ENCODE data around the gene ALLC. TPM values are rescaled to one million over a fixed set of nuclear protein-coding genes. Genes with fewer than 3 reads are reported as not detected.

The ALLC gene
- total RNA-seq, 1 donor = under 0.01 TPM

DNA sequence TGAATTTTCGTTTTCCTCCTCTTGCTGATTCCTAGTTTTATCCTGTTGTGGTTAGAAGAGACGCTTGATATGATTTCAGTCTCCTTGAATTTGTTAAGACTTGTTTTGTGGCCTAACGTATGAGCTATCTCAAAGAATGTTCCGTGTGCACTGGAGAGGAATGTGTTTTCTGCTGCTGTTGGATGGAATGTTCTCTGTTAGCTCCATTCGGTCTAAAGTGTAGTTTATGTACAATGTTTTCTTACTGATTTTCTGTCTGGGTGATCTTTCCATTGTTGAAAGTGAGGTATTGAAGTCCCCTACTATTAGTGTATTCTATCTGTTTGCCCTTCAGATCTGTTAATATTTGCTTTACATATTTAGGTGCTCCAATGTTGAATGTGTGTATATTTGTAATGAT is 37.2 kb upstream of the ALLC start:
- TF ChIP-seq, protein P1, sequence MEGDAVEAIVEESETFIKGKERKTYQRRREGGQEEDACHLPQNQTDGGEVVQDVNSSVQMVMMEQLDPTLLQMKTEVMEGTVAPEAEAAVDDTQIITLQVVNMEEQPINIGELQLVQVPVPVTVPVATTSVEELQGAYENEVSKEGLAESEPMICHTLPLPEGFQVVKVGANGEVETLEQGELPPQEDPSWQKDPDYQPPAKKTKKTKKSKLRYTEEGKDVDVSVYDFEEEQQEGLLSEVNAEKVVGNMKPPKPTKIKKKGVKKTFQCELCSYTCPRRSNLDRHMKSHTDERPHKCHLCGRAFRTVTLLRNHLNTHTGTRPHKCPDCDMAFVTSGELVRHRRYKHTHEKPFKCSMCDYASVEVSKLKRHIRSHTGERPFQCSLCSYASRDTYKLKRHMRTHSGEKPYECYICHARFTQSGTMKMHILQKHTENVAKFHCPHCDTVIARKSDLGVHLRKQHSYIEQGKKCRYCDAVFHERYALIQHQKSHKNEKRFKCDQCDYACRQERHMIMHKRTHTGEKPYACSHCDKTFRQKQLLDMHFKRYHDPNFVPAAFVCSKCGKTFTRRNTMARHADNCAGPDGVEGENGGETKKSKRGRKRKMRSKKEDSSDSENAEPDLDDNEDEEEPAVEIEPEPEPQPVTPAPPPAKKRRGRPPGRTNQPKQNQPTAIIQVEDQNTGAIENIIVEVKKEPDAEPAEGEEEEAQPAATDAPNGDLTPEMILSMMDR (IDR thresholded peaks at IDR 0.05; ENCODE audit: insufficient read depth, low read depth, low read length) = no peak
- DNase-seq (ENCODE audit: low read depth) = peak; percentile 68
- H3K4me3 ChIP-seq (ENCODE audit: low read depth, low read length) = no peak overlapping the region

DNA sequence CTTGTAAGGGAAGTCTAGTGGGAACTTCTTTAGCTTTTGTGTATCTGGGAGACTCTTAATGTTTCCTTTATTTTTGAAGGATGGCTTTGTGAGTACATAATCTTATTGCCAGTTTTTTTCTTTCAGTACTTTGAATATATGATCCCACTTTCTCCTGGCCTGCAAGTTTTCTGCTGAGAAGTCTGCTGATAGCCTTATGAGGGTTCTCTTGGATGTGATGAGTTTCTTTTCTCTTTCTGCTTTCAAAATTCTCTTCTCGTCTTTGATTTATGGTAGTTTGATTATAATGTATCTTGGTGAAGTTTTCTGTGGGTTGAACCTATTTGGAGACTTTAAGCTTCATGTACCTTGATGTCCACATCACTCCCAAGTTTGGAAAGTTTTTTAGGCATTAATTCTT is 35.0 kb upstream of the ALLC start:
- no peak overlapping the region for H3K4me3 ChIP-seq (ENCODE audit: low read depth, low read length)
- TF ChIP-seq, protein P1 (IDR thresholded peaks at IDR 0.05; ENCODE audit: insufficient read depth, low read depth, low read length) = no peak
- DNase-seq (ENCODE audit: low read depth) = no peak

DNA sequence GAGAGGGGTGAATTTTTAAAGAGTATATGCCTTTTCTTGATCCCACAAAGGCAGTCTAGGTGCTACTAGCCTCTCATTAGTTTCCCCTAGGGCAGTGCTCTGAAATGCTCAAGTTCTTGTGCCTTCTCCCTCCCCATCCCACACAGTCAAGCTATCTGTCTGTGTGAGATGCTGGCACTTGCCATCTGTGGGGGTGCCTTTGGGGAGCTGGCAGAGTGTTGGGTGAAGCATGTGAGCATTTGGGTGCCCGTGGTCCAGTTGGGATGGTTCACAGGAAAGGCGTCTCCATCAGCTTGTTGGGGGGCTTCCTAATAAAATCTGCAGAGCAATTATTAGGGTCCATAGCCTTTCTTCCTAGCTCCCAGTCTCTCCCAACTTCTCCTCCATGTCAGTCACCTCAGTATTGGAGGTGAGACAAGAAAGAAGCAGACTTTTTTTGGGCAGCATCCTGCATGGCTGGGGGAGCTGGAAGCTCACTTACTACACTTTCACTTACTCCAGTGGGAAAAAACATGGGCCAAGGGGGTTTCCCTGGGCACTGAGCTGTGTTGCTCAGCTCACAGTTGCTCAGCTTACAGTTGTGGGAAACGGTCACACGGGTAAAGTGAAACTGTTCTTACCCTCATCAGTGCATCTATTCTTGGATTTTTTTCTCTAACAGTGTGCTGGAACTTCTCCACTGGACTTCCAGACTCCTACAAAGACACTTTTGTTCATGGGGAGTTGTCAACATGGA is 33.8 kb upstream of the ALLC start:
- DNase-seq (ENCODE audit: low read depth) = peak; percentile 30
- TF ChIP-seq, protein P1 (IDR thresholded peaks at IDR 0.05; ENCODE audit: insufficient read depth, low read depth, low read length) = no peak
- no peak overlapping the region for H3K4me3 ChIP-seq (ENCODE audit: low read depth, low read length)

DNA sequence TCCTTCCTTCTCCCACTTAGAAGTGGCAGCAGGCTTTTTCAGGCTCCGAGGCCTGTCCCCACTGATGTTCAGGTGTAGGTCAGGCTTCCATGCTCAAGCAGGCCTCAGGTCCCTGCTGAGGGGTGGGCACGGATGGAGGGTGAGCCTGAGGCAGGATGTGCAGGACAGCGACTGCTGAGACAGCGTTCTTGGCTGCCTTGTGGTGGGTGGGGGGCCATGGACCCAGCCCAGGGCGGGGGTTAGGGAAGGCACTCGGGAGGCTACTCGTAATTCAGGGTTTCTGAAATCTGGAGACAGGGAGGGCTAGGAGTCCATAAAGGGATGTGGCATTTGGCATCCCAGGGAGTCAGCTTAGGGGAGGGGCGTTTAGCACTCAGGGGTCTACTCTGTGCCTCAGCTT is 32.8 kb upstream of the ALLC start:
- no peak overlapping the region for H3K4me3 ChIP-seq (ENCODE audit: low read depth, low read length)
- no peak for DNase-seq (ENCODE audit: low read depth)
- TF ChIP-seq, protein P1 (IDR thresholded peaks at IDR 0.05; ENCODE audit: insufficient read depth, low read depth, low read length) = no peak

DNA sequence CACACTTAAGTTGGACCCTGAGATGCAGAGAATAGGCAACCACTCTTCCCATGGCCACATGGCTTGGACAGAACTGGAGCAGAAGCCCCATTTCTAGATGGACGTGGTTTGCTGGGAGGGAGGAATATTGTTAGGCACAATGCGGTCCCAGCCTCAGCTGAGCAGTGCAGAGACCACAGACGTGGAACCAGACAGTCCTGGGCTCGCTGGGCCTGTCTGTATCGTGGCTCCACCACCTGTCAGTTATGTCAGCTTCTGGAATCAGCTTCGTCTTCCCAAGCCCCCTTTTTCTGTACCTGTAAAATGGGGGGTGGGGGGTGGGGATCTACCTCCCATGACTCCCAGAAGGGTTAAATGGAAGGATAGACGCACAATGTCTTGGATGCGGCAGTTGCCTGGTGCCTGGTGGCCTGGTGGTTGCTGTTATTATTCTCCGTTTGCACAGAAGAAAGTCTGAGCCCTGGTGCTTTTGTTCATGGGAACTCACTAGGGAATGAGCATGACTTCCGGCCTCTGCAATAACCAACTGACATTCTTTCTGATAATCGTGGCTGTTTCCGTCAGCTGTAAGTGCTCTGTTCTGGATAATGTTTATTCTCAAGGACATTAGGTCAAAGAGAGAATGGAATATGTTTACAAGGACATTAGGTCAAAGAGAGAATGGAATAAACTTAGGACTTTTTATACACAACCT is 31.7 kb upstream of the ALLC start:
- peak; percentile 93 for DNase-seq (ENCODE audit: low read depth)
- TF ChIP-seq, protein P1 (IDR thresholded peaks at IDR 0.05; ENCODE audit: insufficient read depth, low read depth, low read length) = no peak
- H3K4me3 ChIP-seq (ENCODE audit: low read depth, low read length) = no peak overlapping the region

DNA sequence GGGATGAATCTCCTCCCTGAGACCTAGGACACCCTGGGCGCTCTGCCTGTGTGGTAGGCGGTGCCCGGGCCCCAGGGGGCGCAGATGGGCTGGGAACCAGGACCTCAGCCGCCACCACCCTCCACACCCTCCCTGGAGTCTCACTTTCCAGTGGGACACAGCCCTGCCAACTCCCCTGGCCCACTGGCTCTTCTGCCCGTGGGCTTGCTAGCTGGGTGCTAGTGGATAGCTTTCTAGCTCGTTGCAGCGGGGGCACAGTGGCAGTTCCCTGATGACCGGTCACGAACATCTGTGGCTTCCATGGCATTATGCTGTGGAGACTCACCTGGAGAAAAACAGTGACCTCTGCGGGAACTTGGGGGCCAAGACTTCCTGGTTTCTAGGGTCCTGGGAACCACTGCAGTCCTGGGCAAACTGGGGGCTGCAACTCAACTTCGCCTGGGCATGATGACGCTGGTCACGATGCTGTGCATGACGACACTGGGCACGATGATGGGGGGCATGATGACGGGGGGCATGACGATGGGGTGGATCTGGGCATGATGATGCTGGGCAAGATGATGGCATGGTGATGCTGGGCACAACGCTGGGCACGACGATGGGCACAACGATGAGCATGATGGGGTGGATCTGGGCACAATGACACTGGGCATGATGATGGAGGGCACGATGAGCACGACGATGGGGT is 31.0 kb upstream of the ALLC start:
- TF ChIP-seq, protein P1 (IDR thresholded peaks at IDR 0.05; ENCODE audit: insufficient read depth, low read depth, low read length) = peak; percentile 24
- DNase-seq (ENCODE audit: low read depth) = no peak
- no peak overlapping the region for H3K4me3 ChIP-seq (ENCODE audit: low read depth, low read length)
